IMR-90 (cell line): ENCODE results near the gene TSPAN17. TPM values are rescaled to one million over a fixed set of nuclear protein-coding genes. Genes with fewer than 3 reads are reported as not detected.

Experiments used
- ATAC-seq: fragments of 200-7000 bp; cut with Tn5 transposase; 2 replicates; pipeline ENCODE4 v1.9.1; 2020; ENCODE audit warnings: low read depth, mild to moderate bottlenecking, moderate library complexity
- BruUV-seq: library from RNA; stranded (reverse); fragments of 400-500 nt; replicated peaks from 2 replicates; lab custom pipeline; 2021; lab: Mats Ljungman, UMichigan
- CTCF ChIA-PET: fragments of 300-600 bp; formaldehyde crosslinking; extraction: SDS; loops from one replicate; lab custom pipeline; 2021; ENCODE audit warnings: antibody characterized with exemption; lab: Yijun Ruan, JAX
- POLR2A ChIA-PET: fragments of 300-600 bp; sonication (Branson Sonifier 250); formaldehyde crosslinking; loops from one replicate; lab custom pipeline; 2022; ENCODE audit warnings: antibody characterized with exemption; ENCODE audit not compliant: unreplicated experiment; lab: Charles Lee
- DNase-seq: peaks from one replicate; pipeline ENCODE4 v3.0.0; 2013
- H2AFZ ChIP-seq: replicated peaks from 2 replicates; pipeline ENCODE3; 2013; ENCODE audit warnings: low read length, mild to moderate bottlenecking; ENCODE audit not compliant: poor library complexity
- H2AK5ac ChIP-seq: 2 replicates; pipeline ENCODE4 v1.6.1; 2013; ENCODE audit warnings: low read depth, low read length, inconsistent platforms
- H2AK9ac ChIP-seq: replicated peaks from 2 replicates; pipeline ENCODE3; 2013; ENCODE audit warnings: mild to moderate bottlenecking, low read depth, low read length, moderate library complexity; ENCODE audit not compliant: poor library complexity
- H2BK120ac ChIP-seq: 2 replicates; pipeline ENCODE4 v1.6.1; 2013; ENCODE audit warnings: low read depth, low read length, inconsistent platforms
- H2BK15ac ChIP-seq: 3 replicates; pipeline ENCODE4 v1.6.1; 2013; ENCODE audit warnings: low read depth, low read length, inconsistent platforms
- H2BK20ac ChIP-seq: 2 replicates; pipeline ENCODE4 v1.6.1; 2013; ENCODE audit warnings: low read depth, mild to moderate bottlenecking, inconsistent platforms, low read length, moderate library complexity
- H2BK5ac ChIP-seq: 2 replicates; pipeline ENCODE4 v1.6.1; 2013; ENCODE audit warnings: mild to moderate bottlenecking, low read depth, low read length, inconsistent platforms; ENCODE audit not compliant: poor library complexity, severe bottlenecking
- H3K14ac ChIP-seq: replicated peaks from 2 replicates; pipeline ENCODE4 v1.6.1; 2013; ENCODE audit warnings: low read depth, low read length, inconsistent platforms
- H3K18ac ChIP-seq: 2 replicates; pipeline ENCODE4 v1.6.1; 2013; ENCODE audit warnings: low read depth, low read length, control low read depth
- H3K23ac ChIP-seq: 2 replicates; pipeline ENCODE4 v1.6.1; 2013; ENCODE audit warnings: low read depth, low read length, inconsistent platforms
- H3K27ac ChIP-seq: 2 replicates; pipeline ENCODE4 v1.5.1; 2013; ENCODE audit warnings: mild to moderate bottlenecking, control low read depth, low read length; ENCODE audit not compliant: insufficient read depth
- H3K27me3 ChIP-seq: 2 replicates; pipeline ENCODE4 v1.6.1; 2013; ENCODE audit warnings: low read length; ENCODE audit not compliant: control insufficient read depth, insufficient read depth
- H3K36me3 ChIP-seq: 2 replicates; pipeline ENCODE4 v1.6.1; 2013; ENCODE audit warnings: low read length, mixed read lengths; ENCODE audit not compliant: control insufficient read depth, insufficient read depth
- H3K4ac ChIP-seq: 2 replicates; pipeline ENCODE4 v1.6.1; 2013; ENCODE audit warnings: low read depth, low read length, inconsistent platforms
- H3K4me1 ChIP-seq: 2 replicates; pipeline ENCODE4 v1.6.1; 2013; ENCODE audit warnings: low read length, mixed read lengths; ENCODE audit not compliant: control insufficient read depth, insufficient read depth
- H3K4me2 ChIP-seq: 2 replicates; pipeline ENCODE4 v1.6.1; 2013; ENCODE audit warnings: low read depth, mild to moderate bottlenecking, control low read depth, low read length, moderate library complexity
- H3K4me3 ChIP-seq: 2 replicates; pipeline ENCODE4 v1.5.1; 2013; ENCODE audit warnings: low read depth, mild to moderate bottlenecking, control low read depth, low read length, moderate library complexity; ENCODE audit not compliant: insufficient read depth
- H3K56ac ChIP-seq: 2 replicates; pipeline ENCODE4 v1.6.1; 2013; ENCODE audit warnings: low read length, inconsistent platforms; ENCODE audit not compliant: insufficient read depth; ENCODE audit errors: extremely low read depth
- H3K79me1 ChIP-seq, 2 experiments: 2 replicates each; pipeline ENCODE4 v1.6.1; 2013; ENCODE audit warnings: low read length in 2 of 2, inconsistent platforms in 1 of 2, low read depth in 1 of 2
- H3K9ac ChIP-seq: 2 replicates; pipeline ENCODE4 v1.6.1; 2013; ENCODE audit warnings: low read depth, low read length, control low read depth
- H3K9me1 ChIP-seq: 2 replicates; pipeline ENCODE4 v1.6.1; 2013; ENCODE audit warnings: low read length, inconsistent platforms; ENCODE audit not compliant: insufficient read depth
- H3K9me3 ChIP-seq: 2 replicates; pipeline ENCODE4 v1.6.1; 2013; ENCODE audit warnings: low read length; ENCODE audit not compliant: control insufficient read depth, insufficient read depth
- H4K20me1 ChIP-seq: 2 replicates; pipeline ENCODE4 v1.6.1; 2013; ENCODE audit warnings: low read length, inconsistent platforms; ENCODE audit not compliant: insufficient read depth
- H4K5ac ChIP-seq: 2 replicates; pipeline ENCODE4 v1.6.1; 2013; ENCODE audit warnings: mild to moderate bottlenecking, low read depth, low read length, control low read depth
- H4K8ac ChIP-seq, 2 experiments: 2 replicates each; pipeline ENCODE4 v1.6.1; 2013; ENCODE audit warnings: low read depth in 2 of 2, low read length in 2 of 2, control low read depth in 1 of 2, inconsistent platforms in 1 of 2
- H4K91ac ChIP-seq: 2 replicates; pipeline ENCODE4 v1.6.1; 2013; ENCODE audit warnings: low read depth, low read length, inconsistent platforms; ENCODE audit not compliant: insufficient read depth
- CHD1 ChIP-seq: IDR thresholded peaks from 2 replicates; pipeline ENCODE4 v1.6.1; 2012; ENCODE audit warnings: low read depth, low read length, improper control_type of control experiment
- MAFK ChIP-seq: IDR thresholded peaks from 2 replicates; pipeline ENCODE4 v1.6.1; 2012; ENCODE audit warnings: low read depth, low read length, improper control_type of control experiment
- MAZ ChIP-seq: IDR thresholded peaks from 2 replicates; pipeline ENCODE4 v1.6.1; 2012; ENCODE audit warnings: low read depth, mild to moderate bottlenecking, low read length, improper control_type of control experiment, moderate library complexity, borderline replicate concordance
- NFE2L2 ChIP-seq: fragments of 150-350 bp; IDR thresholded peaks from 2 replicates; pipeline ENCODE4 v1.6.1; 2016; ENCODE audit warnings: low read depth, mild to moderate bottlenecking, low read length
- RAD21 ChIP-seq: IDR thresholded peaks from 2 replicates; pipeline ENCODE4 v1.6.1; 2012; ENCODE audit warnings: low read length, improper control_type of control experiment
- RCOR1 ChIP-seq: IDR thresholded peaks from 2 replicates; pipeline ENCODE4 v1.6.1; 2012; ENCODE audit warnings: mild to moderate bottlenecking, low read length, improper control_type of control experiment; ENCODE audit not compliant: insufficient replicate concordance
- WGBS, 2 experiments: methylation state at CpG; one replicate each; pipeline versions ENCODE4 v1.1.5 to v1.1.7; 2013; ENCODE audit warnings: missing lambda C conversion rate in 2 of 2; ENCODE audit not compliant: insufficient read length in 1 of 2; ENCODE audit errors: extremely low coverage in 2 of 2; 5-methylcytosine and 5-hydroxymethylcytosine counted together
- dilution Hi-C: fragments of 300-500 bp; cut with HindIII; formaldehyde crosslinking; loops from one replicate; pipeline ENCODE4 v1.14.3; 2018; ENCODE audit warnings: low sequenced_read_pairs; ENCODE audit not compliant: unreplicated experiment
- in situ Hi-C: fragments of 300-500 bp; cut with MboI; formaldehyde crosslinking; loops from 3 replicates; pipeline ENCODE4 v1.14.3; 2019; ENCODE audit warnings: low sequenced_read_pairs, inconsistent platforms, mixed read lengths
- intact Hi-C: fragments of 100-400 bp; cut with micrococcal nuclease; formaldehyde crosslinking; loops from 2 replicates; pipeline ENCODE4 v1.10.0; 2022
- polyA plus RNA-seq, 3 experiments: library from polyadenylated mRNA; depleted of rRNA; stranded (reverse); fragments of >200 nt; gene quantifications; 2 replicates each; pipeline ENCODE4 v1.2.3, GENCODE V29; 2012; ENCODE audit warnings: low replicate concordance in 1 of 3
- total RNA-seq: library from RNA; depleted of rRNA; stranded (reverse); fragments of >200 nt; gene quantifications from 2 replicates; pipeline ENCODE4 v1.2.3, GENCODE V29; 2012

Gene TSPAN17
- total and polyA plus RNA-seq, 2 of the 4 experiments (the other 2 are of a cell fraction): 34.2 to 41.6 TPM

GRCh38 chr5:176631383-176632200, 15.7 kb upstream of the TSPAN17 start (continued):
- TF ChIP-seq CHD1: no peak

DNA sequence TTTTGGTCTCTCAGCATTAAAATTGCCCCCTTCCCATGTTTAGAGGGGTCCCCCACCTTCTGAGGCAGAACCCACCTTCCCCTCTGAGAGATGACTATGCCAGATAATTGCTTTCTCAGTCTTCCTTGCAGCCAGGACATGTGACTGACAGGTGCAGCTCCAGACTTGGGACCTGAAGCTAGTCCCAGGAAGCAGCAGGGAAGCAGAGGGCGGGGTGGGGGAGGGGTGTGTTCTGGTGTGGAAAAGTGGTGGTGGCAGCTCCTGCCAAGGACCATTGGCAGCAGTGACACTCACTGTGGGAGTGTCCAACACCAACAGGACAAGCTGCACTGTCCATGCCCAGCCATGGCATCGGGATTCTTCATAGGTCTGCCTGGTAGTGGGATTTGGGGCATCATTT, 14.5 kb upstream of the TSPAN17 start:
- no CpG with 5 or more reads among the region's 2 CpGs for WGBS, 2 experiments
- dilution Hi-C loops: no loop called here
- no peak overlapping the region for H2BK5ac ChIP-seq
- H3K27ac ChIP-seq: no peak overlapping the region
- TF ChIP-seq CHD1: no peak
- no peak for TF ChIP-seq MAFK
- TF ChIP-seq RAD21: no peak
- no peak for TF ChIP-seq RCOR1
- TF ChIP-seq MAZ: no peak
- TF ChIP-seq NFE2L2: no peak
- no peak overlapping the region for H3K4ac ChIP-seq
- H4K5ac ChIP-seq: no peak overlapping the region
- intact Hi-C loops: no loop called here
- H3K4me3 ChIP-seq: no peak overlapping the region
- in situ Hi-C loops: no loop called here
- no TSS peak for BruUV-seq
- no peak for ATAC-seq
- CTCF ChIA-PET: interaction anchor here (0.6 to 1.1 kb wide), 2 partner anchors 28 to 216 kb away, joined by 3 read pairs; partner anchors contain the start of gene CLTB
- H4K8ac ChIP-seq: no peak overlapping the region
- H3K27me3 ChIP-seq: peaks cover 76% of the 10 kb centered on the region
- no peak overlapping the region for H2AFZ ChIP-seq
- H3K23ac ChIP-seq: no peak overlapping the region
- no peaks in the 10 kb centered on the region; the same call in 1 of the 2 replicates for H4K20me1 ChIP-seq
- H3K4me1 ChIP-seq: peaks cover 2% of the 10 kb centered on the region; the same call in 1 of the 2 replicates
- no peak overlapping the region for H3K9ac ChIP-seq
- H2AK9ac ChIP-seq: no peak overlapping the region
- H3K36me3 ChIP-seq: no peaks in the 10 kb centered on the region
- H4K91ac ChIP-seq: no peak overlapping the region
- H2BK15ac ChIP-seq: no peak overlapping the region
- DNase-seq: no peak
- peaks cover 5% of the 10 kb centered on the region for H3K9me3 ChIP-seq
- H3K14ac ChIP-seq: no peak overlapping the region
- POLR2A ChIA-PET: no interaction called here
- no peak overlapping the region for H2BK20ac ChIP-seq
- peaks cover 3% of the 10 kb centered on the region; the same call in 1 of the 2 replicates for H3K9me1 ChIP-seq
- H3K18ac ChIP-seq: no peak overlapping the region
- H3K79me1 ChIP-seq: no peaks in the 10 kb centered on the region
- H2BK120ac ChIP-seq: no peak overlapping the region
- H3K4me2 ChIP-seq: no peak overlapping the region
- no peak overlapping the region for H3K56ac ChIP-seq
- no peak overlapping the region for H2AK5ac ChIP-seq
